HepG2 (cell line): ENCODE results near the gene PCARE. TPM values are rescaled to one million over a fixed set of nuclear protein-coding genes. Genes with fewer than 3 reads are reported as not detected.

Source experiments
- SOX13 ChIP-seq, 3 experiments: fragments of 450-650 bp in 1 of 3; sonication (generic) in 1 of 3; formaldehyde crosslinking in 1 of 3; IDR thresholded peaks in 2 of 3; conservative IDR thresholded peaks in 1 of 3; 2 replicates each; pipeline versions ENCODE4 v1.5.0 to v1.6.1; 2016 to 2020; ENCODE audit warnings: antibody characterized with exemption in 1 of 3, mild to moderate bottlenecking in 1 of 3, missing compliant biosample characterization in 1 of 3, missing genetic modification reagents in 1 of 3, moderate library complexity in 1 of 3
- TEAD3 ChIP-seq: optimal IDR thresholded peaks from 2 replicates; pipeline ENCODE3; 2016; ENCODE audit warnings: borderline replicate concordance
- ZNF12 ChIP-seq: sonication (generic); formaldehyde crosslinking; IDR thresholded peaks from 2 replicates; pipeline ENCODE4 v1.5.0; 2020; ENCODE audit warnings: missing genetic modification reagents
- ZNF431 ChIP-seq: sonication (generic); formaldehyde crosslinking; IDR thresholded peaks from 2 replicates; pipeline ENCODE4 v1.9.0; 2022; ENCODE audit warnings: missing genetic modification reagents, low read depth, mild to moderate bottlenecking, borderline replicate concordance
- polyA plus RNA-seq, 8 experiments: library from polyadenylated mRNA; depleted of rRNA in 3 of 8; stranded (reverse) in 7 of 8; unstranded in 1 of 8; fragments of >200 nt; fragmentation: Illumina TruSeq in 4 of 8; extraction: Trizol in 4 of 8; gene quantifications; 2 replicates each; pipeline versions ENCODE4 v1.2.1 to v1.2.3, GENCODE V29; 2011 to 2016; ENCODE audit warnings: low read depth in 4 of 8, missing spikeins in 1 of 8, mixed read lengths in 1 of 8; ENCODE audit not compliant: insufficient read depth in 1 of 8
- total RNA-seq, 5 experiments: library from RNA; depleted of rRNA; stranded (reverse); fragments of >200 nt; fragmentation: Illumina TruSeq; extraction: Trizol; gene quantifications; 2 replicates each; pipeline ENCODE4 v1.2.3, GENCODE V29; 2016; ENCODE audit warnings: low read depth in 1 of 5
- TF ChIP-seq, protein P1 (sequence below): IDR thresholded peaks from 2 replicates; pipeline ENCODE4 v1.6.1; 2016
- TF ChIP-seq, protein P2 (sequence below): sonication (generic); formaldehyde crosslinking; IDR thresholded peaks from 2 replicates; pipeline ENCODE4 v1.5.0; 2020; ENCODE audit warnings: mild to moderate bottlenecking, missing genetic modification reagents, borderline replicate concordance

PCARE gene
- total and polyA plus RNA-seq, 2 of the 13 experiments (the other 11 are each of a cell fraction or from before 2014, with no cell fraction given): not detected

DNA sequence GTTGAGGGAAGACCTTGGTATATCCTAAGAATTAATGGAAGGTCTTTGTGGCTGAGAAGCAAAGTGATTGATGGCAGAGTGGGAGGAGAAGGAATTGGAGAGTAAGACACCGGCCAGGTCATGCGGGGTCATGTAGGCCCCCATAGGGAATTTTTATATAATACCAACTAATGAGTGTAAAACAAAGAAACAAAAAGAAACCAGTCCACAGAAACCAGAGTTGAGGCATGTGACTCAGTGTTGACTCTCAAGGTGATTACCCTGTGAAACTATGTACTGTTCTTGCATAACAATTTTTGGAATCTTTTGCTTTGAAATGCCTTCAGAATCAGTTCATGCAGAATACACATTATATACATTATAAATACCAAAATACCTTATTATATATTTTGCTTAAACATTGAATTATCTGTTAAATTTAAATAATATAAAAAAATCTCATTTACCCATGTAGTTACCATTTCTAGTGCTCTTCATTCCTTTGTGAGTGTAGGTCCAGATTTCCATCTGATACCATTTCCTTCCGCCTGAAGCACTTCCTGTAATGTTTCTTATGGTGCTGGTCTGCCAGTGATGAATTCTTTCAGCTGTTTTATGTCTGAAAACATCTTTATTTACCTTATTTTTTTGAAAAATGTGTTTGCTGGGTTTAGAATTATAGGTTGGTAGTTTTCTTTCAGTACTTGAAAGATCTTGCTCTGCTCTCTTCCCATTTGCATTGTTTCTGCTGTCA lies 49.5 kb upstream of the PCARE start (continued):
- TF ChIP-seq, protein P1, sequence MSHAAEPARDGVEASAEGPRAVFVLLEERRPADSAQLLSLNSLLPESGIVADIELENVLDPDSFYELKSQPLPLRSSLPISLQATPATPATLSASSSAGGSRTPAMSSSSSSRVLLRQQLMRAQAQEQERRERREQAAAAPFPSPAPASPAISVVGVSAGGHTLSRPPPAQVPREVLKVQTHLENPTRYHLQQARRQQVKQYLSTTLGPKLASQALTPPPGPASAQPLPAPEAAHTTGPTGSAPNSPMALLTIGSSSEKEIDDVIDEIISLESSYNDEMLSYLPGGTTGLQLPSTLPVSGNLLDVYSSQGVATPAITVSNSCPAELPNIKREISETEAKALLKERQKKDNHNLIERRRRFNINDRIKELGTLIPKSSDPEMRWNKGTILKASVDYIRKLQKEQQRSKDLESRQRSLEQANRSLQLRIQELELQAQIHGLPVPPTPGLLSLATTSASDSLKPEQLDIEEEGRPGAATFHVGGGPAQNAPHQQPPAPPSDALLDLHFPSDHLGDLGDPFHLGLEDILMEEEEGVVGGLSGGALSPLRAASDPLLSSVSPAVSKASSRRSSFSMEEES: peak; percentile 90
- TF ChIP-seq ZNF431 (CRISPR knock-in tag) (no peak), SOX13 (IDR thresholded peaks at IDR 0.05) (no peak), SOX13 (CRISPR knock-in tag; conservative IDR thresholded peaks at IDR 0.05 in 1 of 2, IDR thresholded peaks at IDR 0.05 in 1 of 2) (peak in 1 of 2 experiments; percentile 78; a peak in 2 of 4 replicates), ZNF12 (CRISPR knock-in tag) (peak; percentile 28; the same call in 1 of the 2 replicates), TEAD3 (peak; percentile 81)
- TF ChIP-seq, protein P2, sequence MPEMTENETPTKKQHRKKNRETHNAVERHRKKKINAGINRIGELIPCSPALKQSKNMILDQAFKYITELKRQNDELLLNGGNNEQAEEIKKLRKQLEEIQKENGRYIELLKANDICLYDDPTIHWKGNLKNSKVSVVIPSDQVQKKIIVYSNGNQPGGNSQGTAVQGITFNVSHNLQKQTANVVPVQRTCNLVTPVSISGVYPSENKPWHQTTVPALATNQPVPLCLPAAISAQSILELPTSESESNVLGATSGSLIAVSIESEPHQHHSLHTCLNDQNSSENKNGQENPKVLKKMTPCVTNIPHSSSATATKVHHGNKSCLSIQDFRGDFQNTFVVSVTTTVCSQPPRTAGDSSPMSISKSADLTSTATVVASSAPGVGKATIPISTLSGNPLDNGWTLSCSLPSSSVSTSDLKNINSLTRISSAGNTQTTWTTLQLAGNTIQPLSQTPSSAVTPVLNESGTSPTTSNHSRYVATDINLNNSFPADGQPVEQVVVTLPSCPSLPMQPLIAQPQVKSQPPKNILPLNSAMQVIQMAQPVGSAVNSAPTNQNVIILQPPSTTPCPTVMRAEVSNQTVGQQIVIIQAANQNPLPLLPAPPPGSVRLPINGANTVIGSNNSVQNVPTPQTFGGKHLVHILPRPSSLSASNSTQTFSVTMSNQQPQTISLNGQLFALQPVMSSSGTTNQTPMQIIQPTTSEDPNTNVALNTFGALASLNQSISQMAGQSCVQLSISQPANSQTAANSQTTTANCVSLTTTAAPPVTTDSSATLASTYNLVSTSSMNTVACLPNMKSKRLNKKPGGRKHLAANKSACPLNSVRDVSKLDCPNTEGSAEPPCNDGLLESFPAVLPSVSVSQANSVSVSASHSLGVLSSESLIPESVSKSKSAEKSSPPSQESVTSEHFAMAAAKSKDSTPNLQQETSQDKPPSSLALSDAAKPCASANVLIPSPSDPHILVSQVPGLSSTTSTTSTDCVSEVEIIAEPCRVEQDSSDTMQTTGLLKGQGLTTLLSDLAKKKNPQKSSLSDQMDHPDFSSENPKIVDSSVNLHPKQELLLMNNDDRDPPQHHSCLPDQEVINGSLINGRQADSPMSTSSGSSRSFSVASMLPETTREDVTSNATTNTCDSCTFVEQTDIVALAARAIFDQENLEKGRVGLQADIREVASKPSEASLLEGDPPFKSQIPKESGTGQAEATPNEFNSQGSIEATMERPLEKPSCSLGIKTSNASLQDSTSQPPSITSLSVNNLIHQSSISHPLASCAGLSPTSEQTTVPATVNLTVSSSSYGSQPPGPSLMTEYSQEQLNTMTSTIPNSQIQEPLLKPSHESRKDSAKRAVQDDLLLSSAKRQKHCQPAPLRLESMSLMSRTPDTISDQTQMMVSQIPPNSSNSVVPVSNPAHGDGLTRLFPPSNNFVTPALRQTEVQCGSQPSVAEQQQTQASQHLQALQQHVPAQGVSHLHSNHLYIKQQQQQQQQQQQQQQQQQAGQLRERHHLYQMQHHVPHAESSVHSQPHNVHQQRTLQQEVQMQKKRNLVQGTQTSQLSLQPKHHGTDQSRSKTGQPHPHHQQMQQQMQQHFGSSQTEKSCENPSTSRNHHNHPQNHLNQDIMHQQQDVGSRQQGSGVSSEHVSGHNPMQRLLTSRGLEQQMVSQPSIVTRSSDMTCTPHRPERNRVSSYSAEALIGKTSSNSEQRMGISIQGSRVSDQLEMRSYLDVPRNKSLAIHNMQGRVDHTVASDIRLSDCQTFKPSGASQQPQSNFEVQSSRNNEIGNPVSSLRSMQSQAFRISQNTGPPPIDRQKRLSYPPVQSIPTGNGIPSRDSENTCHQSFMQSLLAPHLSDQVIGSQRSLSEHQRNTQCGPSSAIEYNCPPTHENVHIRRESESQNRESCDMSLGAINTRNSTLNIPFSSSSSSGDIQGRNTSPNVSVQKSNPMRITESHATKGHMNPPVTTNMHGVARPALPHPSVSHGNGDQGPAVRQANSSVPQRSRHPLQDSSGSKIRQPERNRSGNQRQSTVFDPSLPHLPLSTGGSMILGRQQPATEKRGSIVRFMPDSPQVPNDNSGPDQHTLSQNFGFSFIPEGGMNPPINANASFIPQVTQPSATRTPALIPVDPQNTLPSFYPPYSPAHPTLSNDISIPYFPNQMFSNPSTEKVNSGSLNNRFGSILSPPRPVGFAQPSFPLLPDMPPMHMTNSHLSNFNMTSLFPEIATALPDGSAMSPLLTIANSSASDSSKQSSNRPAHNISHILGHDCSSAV (CRISPR knock-in tag): no peak
